Measurements from ENCODE around the gene TNP2.
"Not testable (repeated sequence)": the region's sequence is repeated elsewhere in the genome, so short reads cannot be mapped to it uniquely, and the experiment has no call there.

The TNP2 gene

DNA sequence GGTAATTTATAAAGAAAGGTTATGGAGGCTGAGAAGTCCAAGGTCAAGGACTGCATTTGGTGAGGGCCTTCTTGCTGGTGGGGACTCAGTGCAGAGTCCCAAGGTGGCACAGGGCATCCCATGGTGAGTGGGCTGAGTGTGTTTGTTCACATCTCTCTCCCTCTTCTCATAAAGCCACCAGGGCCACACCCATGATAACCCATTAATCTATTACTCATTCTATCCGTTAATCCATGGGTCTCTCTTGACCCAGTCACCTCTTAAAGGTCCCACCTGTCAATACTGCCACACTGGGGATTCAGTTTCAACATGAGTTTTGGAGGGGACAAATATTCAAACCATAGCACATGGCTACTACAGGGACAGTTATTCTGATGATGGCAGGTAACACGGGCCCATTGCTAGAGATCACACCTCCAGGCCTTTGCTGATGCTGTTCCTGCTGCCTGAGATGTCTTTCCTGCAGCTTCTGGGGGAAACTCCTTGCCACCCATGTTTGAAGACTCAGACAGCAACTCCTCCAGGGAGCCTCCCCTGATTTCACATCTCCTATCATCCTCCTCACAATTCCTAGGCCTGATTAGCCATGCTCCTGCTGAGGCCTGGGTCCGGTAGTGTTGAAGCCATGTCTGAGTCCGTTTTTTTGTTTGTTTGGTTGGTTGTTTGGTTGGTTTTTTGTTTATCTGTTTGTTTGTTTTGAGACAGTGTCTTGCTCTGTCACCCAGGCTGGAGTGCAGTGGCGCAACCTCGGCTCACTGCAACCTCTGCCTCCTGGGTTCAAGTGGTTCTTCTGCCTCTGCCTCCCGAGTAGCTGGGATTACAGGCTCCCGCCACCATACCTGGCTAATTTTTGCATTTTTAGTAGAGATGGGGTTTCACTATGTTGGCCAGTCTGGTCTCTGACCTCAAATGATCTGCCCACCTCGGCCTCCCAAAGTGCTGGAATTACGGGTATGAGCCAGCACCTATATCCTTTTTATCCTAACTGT, 29.2 kb downstream of the TNP2 start:
- no peak for DNase-seq (ENCODE audit: low spot score)

DNA sequence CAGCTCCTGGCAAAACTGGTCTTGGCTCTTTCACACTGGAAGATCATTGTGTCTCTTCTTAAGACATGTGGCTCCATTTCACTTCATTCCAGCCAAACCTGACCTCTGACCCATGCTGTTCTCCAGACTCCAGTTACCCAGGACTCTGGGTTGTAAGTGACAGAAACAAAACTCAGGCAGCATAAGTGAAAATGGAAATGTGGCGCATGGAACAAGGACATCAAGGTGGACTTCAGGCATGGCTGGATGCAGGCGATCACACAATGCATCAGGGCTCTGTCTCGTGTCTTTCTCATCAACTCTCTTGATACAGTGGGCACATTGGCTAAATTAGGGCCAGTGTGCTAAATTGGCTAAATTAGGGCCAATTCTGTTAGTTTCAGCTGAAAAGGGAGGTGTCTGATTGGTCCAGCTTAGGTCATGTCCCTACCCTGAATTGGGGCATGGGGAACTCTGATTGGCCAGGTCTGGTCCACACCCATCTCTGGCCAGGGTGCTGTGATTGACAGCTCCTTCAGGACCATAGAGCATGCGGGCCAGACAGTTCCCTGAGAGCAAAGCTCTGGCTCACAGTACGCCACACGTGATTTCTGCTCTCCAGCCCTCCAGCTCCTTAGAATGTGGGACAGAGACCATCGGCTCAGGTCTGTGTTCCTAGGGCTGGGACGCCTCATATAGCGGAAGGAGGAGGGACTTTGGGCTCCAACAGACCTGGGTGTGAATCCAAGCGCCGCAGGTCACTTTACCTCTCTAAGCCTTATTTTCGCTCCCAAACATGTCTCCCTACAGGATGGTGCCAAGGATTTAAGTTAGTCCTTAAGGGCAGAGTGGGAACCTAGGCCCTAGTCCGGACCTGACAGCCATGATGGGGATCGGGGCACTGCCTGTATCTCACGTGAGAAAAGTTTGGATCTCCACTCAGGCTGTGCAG, 30.6 kb downstream of the TNP2 start:
- peak; percentile 72 for DNase-seq (ENCODE audit: low spot score)

DNA sequence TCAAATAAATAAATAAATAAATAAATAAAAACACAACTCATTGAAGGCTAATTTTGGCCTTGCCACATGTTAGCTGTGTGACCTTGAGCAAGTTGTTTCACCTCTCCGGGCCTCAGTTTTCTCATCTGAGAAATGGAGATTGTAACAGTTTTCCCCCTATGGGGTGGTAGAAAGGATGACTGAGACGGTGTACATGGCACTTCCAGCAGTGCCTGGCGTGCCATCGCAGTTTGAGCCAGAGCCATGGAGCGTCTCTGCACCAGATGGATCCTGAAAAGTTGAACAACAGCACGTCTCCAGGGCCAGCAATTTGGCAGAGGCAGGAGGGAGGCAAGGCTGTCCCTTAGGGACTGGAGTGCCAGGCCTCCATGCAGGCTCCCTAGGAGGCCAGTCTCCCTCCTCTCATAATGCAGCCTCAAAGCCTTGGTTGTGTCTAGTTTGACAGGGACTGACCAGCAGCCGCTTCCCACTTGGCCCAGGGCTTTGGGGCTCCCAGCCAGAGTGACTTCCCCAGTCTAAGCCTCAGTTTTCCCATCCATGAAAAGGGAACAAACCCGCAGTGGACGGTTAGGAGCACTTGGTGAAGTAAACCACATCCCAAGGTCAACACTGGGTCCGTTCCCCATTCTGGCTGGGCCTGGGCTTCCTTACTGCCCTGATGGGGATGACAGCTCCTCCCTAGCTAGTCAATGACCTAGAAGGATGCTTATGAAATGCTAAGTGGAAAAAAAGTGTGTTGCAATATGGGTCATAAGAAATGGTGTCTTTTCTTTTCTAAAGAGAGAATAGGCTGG, 32.5 kb downstream of the TNP2 start:
- DNase-seq (ENCODE audit: low spot score), result no peak

DNA sequence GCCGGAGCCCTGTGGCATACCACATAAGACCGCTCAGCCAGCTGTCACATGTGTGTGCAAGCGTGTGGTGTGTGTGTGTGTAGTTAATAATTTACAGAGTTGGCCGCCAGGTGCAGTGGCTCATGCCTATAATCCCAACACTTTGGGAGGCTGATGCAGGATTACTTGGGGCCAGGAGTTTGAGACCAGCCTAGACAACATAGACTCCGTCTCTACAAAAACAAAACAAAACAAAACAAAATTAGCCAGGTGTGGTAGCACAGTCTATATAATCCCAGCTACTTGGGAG, 33.5 kb downstream of the TNP2 start:
- no peak for DNase-seq (ENCODE audit: low spot score)

DNA sequence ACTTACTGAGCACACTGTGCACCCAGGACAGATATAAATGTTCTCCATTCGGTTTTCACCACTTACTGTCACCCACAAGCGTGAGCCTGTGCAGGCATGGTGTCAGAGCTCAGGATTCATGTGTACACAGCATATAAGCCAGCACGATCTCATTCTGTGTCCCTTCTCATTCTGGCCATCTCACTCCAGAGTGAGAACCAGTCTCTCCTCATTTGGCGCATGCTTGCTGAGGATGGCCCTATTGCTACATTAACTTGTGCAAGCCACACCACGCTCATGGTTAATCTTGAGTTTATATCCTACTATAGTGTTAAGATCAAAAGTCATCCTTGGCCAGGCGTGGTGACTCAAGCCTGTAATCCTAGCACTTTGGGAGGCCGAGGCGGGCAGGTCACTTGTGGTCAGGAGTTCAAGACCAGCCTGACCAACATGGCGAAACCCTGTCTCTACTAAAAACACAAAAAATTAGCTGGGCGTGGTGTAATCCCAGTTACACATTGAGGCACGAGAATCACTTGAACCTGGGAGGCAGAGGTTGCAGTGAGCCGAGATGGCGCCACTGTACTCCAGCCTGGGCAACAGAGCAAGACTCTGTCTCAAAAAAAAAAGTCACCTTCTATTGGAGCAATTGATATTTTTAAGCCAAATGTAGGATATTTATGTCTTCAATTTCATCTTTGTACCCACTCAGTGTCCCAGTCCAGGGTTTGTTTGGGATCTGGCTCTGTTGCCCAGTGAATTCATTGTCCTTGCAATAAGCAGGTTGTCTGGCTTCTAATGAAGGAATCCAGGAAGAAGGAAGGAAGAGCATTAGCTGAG, 34.0 kb downstream of the TNP2 start:
- no peak for DNase-seq (ENCODE audit: low spot score)

DNA sequence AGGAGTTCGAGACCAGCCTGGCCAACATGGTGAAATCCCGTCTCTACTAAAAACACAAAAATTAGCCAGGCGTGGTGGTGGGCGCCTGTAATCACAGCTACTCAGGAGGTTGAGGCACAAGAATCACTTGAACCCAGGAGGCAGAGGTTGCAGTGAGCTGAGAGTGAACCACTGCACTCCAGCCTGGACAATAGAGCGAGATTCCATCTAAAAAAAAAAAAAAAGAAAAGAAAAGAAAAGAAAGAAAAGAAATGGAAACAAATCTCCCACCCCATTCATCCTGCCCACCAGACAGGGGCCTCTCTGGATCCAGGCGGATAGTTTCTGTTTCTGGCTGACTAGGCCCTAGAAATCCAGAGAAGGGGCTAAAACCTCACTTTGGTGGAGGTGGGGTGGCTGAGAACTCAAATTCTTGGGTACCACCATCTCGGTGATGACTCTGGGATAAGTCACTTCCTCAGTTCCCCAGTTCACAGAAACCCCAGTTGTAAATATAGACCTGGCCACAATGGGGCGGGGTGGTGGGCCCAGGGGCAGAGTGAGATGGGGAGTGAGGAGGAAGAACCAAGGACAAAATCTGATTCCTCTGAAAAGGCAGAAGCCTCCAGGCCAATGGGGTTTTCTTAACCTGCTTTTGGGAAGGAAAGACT, 35.3 kb downstream of the TNP2 start:
- no peak for DNase-seq (ENCODE audit: low spot score)

- peak; percentile 64 for DNase-seq (ENCODE audit: low spot score)
These were observed 36.0 kb downstream of the TNP2 start for GRCh38 chr16:11232852-11233726.

GRCh38 chr16:11232302-11232851, 36.7 kb downstream of the TNP2 start:
- DNase-seq (ENCODE audit: low spot score), result no peak

DNA sequence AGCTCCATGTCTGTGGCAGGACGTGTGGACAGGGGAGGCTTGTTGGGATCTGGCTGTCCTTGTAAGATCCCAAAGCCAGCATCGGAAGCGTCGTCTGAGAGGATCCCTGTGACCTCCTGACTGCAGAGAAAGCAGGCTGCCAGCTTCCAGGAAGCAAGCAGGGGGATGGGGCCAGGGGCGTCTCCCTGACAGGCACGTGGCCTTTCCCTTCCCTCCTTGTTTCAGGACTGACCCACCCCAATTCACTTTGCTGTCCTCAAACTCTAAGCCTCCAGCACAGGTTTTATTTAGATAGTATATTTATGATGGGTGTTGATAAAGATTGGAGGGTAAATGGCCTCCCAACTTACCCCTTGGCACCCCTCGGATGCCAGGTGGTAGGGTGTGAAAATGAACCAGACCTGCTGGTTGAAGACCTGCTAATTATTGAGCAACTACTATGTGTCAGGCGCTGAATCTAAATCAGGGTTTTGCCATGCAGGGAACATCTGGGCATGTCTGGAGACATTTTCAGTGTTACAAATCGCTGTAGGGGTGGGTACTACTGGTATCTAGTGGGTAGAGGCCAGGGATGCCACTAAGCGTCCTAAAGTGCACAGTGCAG, 37.7 kb downstream of the TNP2 start:
- DNase-seq (ENCODE audit: low spot score), result no peak

- no peak for DNase-seq (ENCODE audit: low spot score)
These were observed 39.2 kb downstream of the TNP2 start for GRCh38 chr16:11229906-11230305.

- no peak for DNase-seq (ENCODE audit: low spot score)
These were observed 39.7 kb downstream of the TNP2 start for GRCh38 chr16:11229432-11229831.

DNA sequence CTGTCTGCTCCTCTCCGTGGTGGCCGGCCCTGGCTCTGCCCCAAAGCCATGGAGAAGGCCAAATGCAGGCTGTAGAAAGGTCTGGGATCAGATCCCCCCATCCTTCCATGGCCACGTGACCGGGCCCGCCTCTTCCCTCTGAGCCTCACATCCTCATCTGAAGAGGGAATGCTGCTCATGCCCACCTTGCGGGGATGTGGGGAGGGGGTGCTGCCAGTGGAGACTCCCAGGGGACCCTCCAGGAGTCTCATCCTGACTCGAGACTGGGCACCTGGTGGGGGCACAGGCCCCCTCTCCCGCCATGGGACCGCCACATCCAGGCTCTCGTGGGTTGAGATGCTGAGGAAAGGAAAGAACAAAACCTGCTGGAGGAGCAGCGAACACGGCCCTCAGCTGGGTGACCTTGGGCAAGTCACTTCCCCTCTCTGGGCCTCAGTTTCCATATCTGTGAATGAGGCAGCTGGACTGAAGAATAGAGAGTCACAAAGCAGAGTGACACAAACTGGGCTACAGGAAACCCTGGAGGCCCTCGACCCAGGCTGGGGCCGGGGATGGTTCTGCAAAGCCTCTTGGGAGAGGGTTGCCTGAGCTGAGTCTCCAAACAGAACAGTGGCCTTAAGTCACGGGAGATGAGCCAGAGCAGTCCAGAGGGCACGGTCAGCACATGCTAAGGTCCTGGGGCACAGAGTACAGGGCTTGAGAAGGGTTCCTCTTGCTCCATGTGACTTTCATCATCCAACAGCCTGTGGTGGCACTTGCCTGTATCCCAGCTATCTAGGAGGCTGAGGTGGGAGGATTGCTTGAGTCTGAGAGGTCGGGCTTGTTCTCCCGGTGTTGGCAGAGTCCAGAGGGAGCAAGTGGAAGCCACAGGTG, 43.2 kb downstream of the TNP2 start:
- DNase-seq (ENCODE audit: low spot score), result no peak

- DNase-seq (ENCODE audit: low spot score), result no peak
These were observed 44.0 kb downstream of the TNP2 start for GRCh38 chr16:11224894-11225676.

- DNase-seq (ENCODE audit: low spot score), result peak; percentile 77
These were observed 44.8 kb downstream of the TNP2 start for GRCh38 chr16:11224096-11224893.

- not testable (repeated sequence) for DNase-seq (ENCODE audit: low spot score)
These were observed 48.6 kb downstream of the TNP2 start for GRCh38 chr16:11220507-11220906.

- DNase-seq (ENCODE audit: low spot score), result no peak
These were observed 49.9 kb downstream of the TNP2 start for GRCh38 chr16:11219178-11219577.

Data from iPS-NIHi11 (cell line).